ENCODE measurements around the gene DLEC1.

Gene DLEC1

GRCh38 chr3:38001456-38002081, 37.4 kb upstream of the DLEC1 start:
- DNase-seq = no peak

DNA sequence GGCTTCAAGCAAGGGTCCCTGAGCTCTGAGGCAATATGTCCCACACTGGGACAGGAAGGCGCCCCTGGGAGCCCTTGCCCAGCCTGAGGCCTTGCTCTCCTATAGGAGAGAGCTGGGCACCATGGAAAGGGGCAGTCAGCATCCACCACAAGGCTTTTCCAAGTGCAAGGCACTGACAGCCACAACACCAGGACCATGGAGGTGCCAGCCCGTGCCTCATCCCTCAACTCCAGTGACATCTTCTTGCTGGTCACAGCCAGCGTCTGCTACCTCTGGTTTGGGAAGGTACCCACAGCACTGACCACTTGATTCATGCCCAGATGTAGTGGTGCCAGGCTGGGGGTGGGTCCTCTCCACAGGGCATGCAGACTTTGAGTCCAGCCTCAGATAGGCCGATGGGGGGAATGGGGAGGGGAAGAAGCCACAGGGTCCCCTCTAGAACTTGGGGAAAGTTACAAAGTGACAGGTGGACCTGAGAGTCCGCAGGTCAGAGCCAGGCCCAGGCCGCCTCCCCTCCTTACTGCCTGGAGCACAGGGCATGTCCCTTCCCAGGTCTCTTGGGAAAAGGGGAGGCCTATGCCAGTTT, 36.6 kb upstream of the DLEC1 start:
- DNase-seq = no peak

- no peak for DNase-seq
Observed at GRCh38 chr3:38002940-38003339, 36.1 kb upstream of the DLEC1 start.

GRCh38 chr3:38003371-38003816, 35.6 kb upstream of the DLEC1 start:
- peak; percentile 82 to 83 for DNase-seq

GRCh38 chr3:38003817-38004414, 35.1 kb upstream of the DLEC1 start:
- DNase-seq = no peak

DNA sequence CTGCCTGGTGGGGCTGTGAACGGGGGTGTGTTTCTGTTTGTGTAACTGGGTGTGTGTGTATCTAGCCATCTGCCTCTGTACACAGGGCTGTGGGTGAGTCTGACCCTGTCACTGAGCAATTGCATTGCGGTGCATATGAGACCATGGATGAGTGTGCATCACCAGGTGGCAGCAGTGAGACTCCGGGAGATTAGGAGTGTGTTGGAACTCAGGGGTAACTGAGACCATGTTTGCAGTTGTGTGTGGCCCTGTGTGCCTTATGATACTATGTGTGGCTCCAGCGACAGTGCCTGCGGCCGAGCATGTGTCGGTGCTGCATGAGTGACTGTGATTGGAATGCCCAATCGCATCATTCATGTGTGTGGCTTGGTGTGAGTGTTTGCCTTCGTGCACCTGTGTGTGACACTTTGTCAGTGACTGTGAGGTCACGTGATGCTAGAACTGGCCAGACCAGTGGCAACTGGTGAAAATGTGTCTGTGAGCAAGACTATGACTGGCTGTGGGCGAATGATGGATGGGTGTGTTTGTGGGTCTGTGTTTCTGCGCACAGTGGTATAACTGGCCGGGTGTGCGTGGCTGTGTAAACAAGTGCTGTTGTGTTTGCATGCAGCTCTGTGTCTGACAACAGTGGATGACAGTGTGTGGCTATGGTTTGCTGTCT, 34.5 kb upstream of the DLEC1 start:
- DNase-seq = peak; percentile 61 to 69

GRCh38 chr3:38005076-38006020, 33.7 kb upstream of the DLEC1 start:
- DNase-seq = no peak

DNA sequence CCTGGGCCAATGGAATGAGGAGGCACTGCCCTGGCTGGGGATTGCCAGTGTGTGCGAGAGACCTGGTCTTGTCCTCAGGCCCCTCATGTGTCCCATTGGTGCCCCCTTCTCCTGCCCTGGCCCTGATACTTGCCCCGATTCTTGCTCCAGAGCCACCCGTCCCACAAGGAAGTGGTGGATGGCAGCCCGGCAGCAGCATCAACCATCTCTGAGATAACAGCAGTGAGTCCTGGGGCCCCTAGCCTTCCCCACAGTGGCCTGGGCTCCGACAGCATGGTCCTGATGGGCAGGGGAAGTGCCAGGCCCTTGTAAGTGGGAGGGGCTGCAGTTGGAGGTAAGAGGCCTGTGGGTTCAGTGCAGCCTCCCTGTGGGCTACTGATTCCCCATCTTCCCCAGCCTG, 33.0 kb upstream of the DLEC1 start:
- DNase-seq = no peak

GRCh38 chr3:38006445-38006995, 32.5 kb upstream of the DLEC1 start:
- DNase-seq = no peak

DNA sequence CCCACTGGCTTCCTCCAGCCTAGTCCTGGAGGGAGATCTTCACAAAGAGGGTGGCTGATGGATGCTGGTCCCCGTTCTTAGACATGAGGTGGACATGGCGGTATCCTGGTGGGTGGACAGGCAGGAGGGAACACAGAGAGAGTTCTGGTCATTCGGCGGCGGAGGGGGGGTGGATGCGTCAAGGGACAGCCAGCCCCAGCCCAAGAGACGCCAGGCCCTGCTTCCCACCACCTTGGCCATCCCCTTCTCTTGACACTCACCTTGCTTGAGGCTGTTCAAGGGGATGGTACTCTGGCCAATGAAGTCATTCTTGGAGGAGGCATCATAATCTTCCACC, 31.3 kb upstream of the DLEC1 start:
- no peak for DNase-seq

DNA sequence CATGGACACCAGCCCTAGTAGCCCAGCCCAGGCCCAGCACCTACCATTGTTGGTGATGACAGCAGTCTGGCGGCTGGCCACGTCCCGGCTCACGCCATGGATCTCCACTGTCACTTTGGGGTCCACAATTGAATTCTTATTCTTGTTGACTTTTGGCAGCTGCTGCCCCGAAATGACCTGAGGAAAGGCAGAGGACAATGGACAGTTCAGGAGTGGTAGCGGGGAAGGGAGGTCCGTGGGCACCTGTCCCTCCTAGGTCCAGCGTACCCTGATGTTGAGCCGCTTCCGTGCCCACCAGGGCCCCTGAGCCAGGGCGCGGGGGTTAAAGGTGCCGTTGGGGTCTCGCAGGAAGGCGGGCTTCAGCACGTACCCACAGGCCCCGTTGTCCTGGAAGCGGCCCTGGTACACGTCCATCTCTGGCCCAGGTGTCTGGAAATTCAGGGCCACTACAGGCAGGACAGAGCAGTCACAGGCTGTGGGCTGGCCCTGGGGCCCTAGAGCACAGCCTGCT, 30.8 kb upstream of the DLEC1 start:
- no peak for DNase-seq

GRCh38 chr3:38008971-38009580, 29.9 kb upstream of the DLEC1 start:
- no peak for DNase-seq

- DNase-seq = no peak
Observed at GRCh38 chr3:38009807-38010591, 29.0 kb upstream of the DLEC1 start.

DNA sequence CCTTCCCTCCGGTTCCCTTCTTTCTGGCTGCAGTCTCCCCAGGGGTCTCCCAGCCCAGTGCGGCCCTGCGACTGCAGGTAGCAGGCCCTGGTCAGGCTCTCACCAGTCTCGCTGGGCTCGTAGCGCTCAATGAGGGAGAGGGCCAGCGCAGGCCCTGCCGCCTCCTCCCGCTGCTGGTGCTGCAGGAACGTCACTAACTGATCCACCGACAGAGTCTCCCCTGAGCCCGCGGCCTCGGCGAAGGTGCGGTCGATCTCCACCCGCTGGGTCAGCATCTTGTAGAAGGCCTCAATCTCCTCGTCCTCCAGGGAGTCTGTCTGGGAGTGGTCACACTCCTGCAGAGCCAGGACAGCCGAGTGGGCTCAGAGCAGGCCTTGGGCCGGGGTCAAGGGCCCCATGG, 27.9 kb upstream of the DLEC1 start:
- no peak for DNase-seq

- DNase-seq = no peak
Observed at GRCh38 chr3:38015485-38015884, 23.5 kb upstream of the DLEC1 start.

- DNase-seq = no peak
Observed at GRCh38 chr3:38015984-38016383, 23.0 kb upstream of the DLEC1 start.

DNA sequence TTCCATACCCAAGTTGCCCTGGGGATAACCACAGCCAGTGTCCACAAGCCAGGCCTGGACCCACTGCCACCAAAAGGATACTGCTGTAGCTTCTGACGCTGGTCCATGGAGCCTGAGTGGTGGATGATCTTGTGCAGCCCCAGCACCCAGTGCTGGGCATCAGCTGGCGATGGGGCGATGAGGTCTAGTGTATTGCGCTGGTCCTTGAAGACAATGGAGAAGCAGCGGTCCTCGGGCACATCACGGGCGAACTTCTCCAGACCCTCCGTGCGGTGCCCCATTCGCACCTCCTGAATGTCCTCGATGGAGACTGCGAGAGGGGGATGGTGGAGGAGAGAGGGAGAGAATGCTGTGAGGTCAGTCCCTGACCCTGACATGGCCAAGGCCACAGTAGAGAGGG, 22.6 kb upstream of the DLEC1 start:
- DNase-seq = no peak

DNA sequence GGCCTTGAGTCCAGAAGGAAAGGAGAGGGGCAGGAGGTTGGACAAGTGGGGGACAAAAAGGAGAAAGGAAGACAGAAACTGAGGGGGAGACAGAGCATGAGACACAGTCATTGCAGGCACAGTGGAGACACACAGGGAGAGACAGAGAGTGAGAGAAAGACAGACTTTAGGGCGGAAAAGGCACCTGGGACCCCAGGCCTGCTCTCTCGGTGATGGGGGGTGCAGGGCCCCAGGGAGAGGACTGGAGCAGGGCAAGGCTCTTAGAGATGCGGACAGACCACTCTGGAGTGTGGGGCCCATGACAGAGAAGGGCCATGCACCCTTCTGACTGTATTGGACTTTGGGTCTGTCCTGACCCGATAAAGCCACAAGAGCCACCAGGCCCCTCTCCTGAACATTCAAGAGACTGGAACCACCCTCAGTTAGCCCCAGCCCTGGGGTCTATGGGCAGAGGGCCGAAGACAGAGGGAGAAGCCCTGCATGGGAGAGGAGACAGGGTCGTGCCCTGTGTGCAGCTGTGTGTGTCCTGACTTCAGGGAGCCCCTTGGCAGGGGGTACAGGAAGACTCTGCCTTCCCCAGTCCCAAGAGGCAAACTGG, 22.1 kb upstream of the DLEC1 start:
- DNase-seq = no peak

- no peak for DNase-seq
Observed at GRCh38 chr3:38017445-38018295, 21.3 kb upstream of the DLEC1 start.
